ENCODE measurements around the gene GPR173.

GPR173 gene

GRCh38 chrX:53087388-53087831, 38.8 kb downstream of the GPR173 start:
- H3K27me3 Mint-ChIP-seq (ENCODE audit: low read depth, poor library complexity), result peaks cover 3% of the 10 kb centered on the region
- peaks cover 76% of the 10 kb centered on the region for H3K9me3 Mint-ChIP-seq
- peaks cover 32% of the 10 kb centered on the region for H3K36me3 Mint-ChIP-seq (ENCODE audit: low read depth)
- H3K27ac Mint-ChIP-seq, result peak overlapping the region; percentile 48
- TF ChIP-seq, protein P1, sequence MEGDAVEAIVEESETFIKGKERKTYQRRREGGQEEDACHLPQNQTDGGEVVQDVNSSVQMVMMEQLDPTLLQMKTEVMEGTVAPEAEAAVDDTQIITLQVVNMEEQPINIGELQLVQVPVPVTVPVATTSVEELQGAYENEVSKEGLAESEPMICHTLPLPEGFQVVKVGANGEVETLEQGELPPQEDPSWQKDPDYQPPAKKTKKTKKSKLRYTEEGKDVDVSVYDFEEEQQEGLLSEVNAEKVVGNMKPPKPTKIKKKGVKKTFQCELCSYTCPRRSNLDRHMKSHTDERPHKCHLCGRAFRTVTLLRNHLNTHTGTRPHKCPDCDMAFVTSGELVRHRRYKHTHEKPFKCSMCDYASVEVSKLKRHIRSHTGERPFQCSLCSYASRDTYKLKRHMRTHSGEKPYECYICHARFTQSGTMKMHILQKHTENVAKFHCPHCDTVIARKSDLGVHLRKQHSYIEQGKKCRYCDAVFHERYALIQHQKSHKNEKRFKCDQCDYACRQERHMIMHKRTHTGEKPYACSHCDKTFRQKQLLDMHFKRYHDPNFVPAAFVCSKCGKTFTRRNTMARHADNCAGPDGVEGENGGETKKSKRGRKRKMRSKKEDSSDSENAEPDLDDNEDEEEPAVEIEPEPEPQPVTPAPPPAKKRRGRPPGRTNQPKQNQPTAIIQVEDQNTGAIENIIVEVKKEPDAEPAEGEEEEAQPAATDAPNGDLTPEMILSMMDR (IDR thresholded peaks at IDR 0.05), result no peak
- peak overlapping the region; percentile 47 for H3K4me3 Mint-ChIP-seq
- peaks cover 78% of the 10 kb centered on the region for H3K4me1 Mint-ChIP-seq
- DNase-seq, result no peak

GRCh38 chrX:53088136-53088974, 39.8 kb downstream of the GPR173 start:
- Mint-ChIP-seq H3K27ac (peak overlapping the region; percentile 83), H3K27me3 (ENCODE audit: low read depth, poor library complexity) (peaks cover 3% of the 10 kb centered on the region)
- DNase-seq, result peak; percentile 77

GRCh38 chrX:53089224-53089842, 40.7 kb downstream of the GPR173 start:
- Mint-ChIP-seq H3K36me3 (ENCODE audit: low read depth) (peaks cover 21% of the 10 kb centered on the region), H3K4me1 (peaks cover 60% of the 10 kb centered on the region), H3K4me3 (peak overlapping the region; percentile 92), H3K27me3 (ENCODE audit: low read depth, poor library complexity) (peaks cover 3% of the 10 kb centered on the region), H3K27ac (no peak overlapping the region), H3K9me3 (peaks cover 63% of the 10 kb centered on the region)
- TF ChIP-seq, protein P1 (IDR thresholded peaks at IDR 0.05), result peak; percentile 63
- no peak for DNase-seq

More at GRCh38 chrX:53088136-53088974, 39.8 kb downstream of the GPR173 start:
- Mint-ChIP-seq H3K9me3 (peaks cover 72% of the 10 kb centered on the region), H3K4me1 (peaks cover 70% of the 10 kb centered on the region), H3K4me3 (peak overlapping the region; percentile 92), H3K36me3 (ENCODE audit: low read depth) (peaks cover 31% of the 10 kb centered on the region)
- TF ChIP-seq, protein P1 (IDR thresholded peaks at IDR 0.05), result no peak

DNA sequence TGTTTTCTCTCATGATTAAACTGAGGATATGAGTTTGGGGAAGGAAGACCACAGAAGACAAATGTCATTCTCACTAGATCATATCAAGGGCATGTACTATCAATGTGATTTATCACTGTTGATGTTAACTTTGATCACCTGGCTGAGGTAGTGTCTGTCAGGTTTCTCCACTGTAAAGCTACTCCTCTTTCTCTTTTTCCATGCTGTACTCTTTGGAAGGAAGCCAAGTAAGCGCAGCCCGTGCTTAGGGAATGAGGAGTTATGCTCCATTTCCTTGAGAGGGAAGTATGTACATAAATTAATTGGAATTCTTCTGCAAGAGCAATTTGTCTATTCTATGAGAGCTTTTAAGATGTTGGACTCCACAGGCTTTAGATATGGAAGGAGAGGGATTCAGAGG, 41.3 kb downstream of the GPR173 start:
- DNase-seq, result no peak
- Mint-ChIP-seq H3K27me3 (ENCODE audit: low read depth, poor library complexity) (peaks cover 3% of the 10 kb centered on the region), H3K4me3 (no peak overlapping the region), H3K9me3 (peaks cover 63% of the 10 kb centered on the region), H3K27ac (no peak overlapping the region), H3K4me1 (peaks cover 58% of the 10 kb centered on the region), H3K36me3 (ENCODE audit: low read depth) (peaks cover 16% of the 10 kb centered on the region)
- TF ChIP-seq, protein P1 (IDR thresholded peaks at IDR 0.05), result no peak

DNA sequence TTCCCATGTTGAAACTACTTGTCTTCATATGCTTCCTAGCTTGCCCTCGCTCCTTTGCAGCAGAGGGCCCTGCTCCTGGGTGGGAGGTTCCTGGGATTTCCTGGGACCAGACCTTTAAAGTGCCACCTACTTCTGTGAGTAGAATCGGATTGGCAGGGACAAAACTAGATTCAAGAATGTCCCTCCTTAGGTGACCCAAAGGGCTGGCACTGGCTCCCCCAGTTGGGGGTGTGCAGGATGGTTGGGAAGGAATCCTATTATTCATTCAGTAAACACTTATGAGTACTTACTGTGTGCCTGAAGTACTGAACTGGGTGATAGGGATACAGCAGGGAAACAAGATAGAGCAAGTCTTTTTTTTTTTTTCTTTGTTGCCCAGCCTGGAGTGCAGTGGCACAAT, 42.8 kb downstream of the GPR173 start:
- Mint-ChIP-seq H3K9me3 (peaks cover 56% of the 10 kb centered on the region), H3K27me3 (ENCODE audit: low read depth, poor library complexity) (peaks cover 3% of the 10 kb centered on the region), H3K4me1 (peaks cover 55% of the 10 kb centered on the region), H3K36me3 (ENCODE audit: low read depth) (peaks cover 1% of the 10 kb centered on the region), H3K4me3 (no peak overlapping the region), H3K27ac (no peak overlapping the region)
- TF ChIP-seq, protein P1 (IDR thresholded peaks at IDR 0.05), result no peak
- no peak for DNase-seq
